Subcutaneous adipose tissue (tissue), 4 donors: ENCODE measurements around the gene ZNF212. TPM values are rescaled to one million over a fixed set of nuclear protein-coding genes. Genes with fewer than 3 reads are reported as not detected.

Experiments
- CTCF ChIP-seq: fragments of 450-650 bp; IDR thresholded peaks from one replicate; pipeline ENCODE4 v1.5.1; 2016; ENCODE audit warnings: low read depth, mild to moderate bottlenecking, control low read depth, antibody characterized with exemption, moderate library complexity
- small RNA-seq: library from RNA; depleted of rRNA; stranded (forward); fragments of <200 nt; gene quantifications from one replicate; pipeline ENCODE3, GENCODE V24; 2016
- total RNA-seq, 4 donors: library from RNA; depleted of rRNA; stranded (reverse); fragments of >200 nt; gene quantifications; one replicate each; pipeline ENCODE4 v1.1.0, GENCODE V29; 2016

Gene ZNF212
- total RNA-seq, 4 donors from 2014 or later: 2.0 to 5.5 (median 4.4) TPM

GRCh38 chr7:149300620-149301285, 61.3 kb downstream of the ZNF212 start:
- TF ChIP-seq CTCF: no peak

GRCh38 chr7:149302222-149302621, 62.8 kb downstream of the ZNF212 start:
- TF ChIP-seq CTCF: no peak

GRCh38 chr7:149302865-149303264, 63.4 kb downstream of the ZNF212 start:
- no peak for TF ChIP-seq CTCF

- no peak for TF ChIP-seq CTCF
Observed at GRCh38 chr7:149304006-149304405, 64.6 kb downstream of the ZNF212 start.

Small RNA genes within 50 kb of the gene (small RNA-seq; reads per million reads assigned to genes)
- not detected for gene AC004890.1

Other genes with a start within 250 kb of the ZNF212 start
- 10 to 100 TPM; 27.9 to 72.4 (median 56.3) TPM for gene PDIA4, start 211.1 kb upstream of the ZNF212 start, total RNA-seq
- gene ZNF786, start 148.9 kb upstream of the ZNF212 start, total RNA-seq: 1 to 10 TPM; 1.3 to 4.1 (median 3.1) TPM
- 1 to 10 TPM in 2 of 4 donors, under 1 TPM in 2; 0.82 to 2.9 (median 1.1) TPM for gene ZNF425, start 113.3 kb upstream of the ZNF212 start, total RNA-seq
- gene ZNF398, start 92.2 kb upstream of the ZNF212 start, total RNA-seq: 10 to 100 TPM in 3 of 4 donors, 1 to 10 TPM in 1; 9.5 to 15.8 (median 14.4) TPM
- gene ZNF282, start 44.1 kb upstream of the ZNF212 start, total RNA-seq: 10 to 100 TPM in 3 of 4 donors, 1 to 10 TPM in 1; 5.7 to 14.5 (median 13.1) TPM
- 10 to 100 TPM in 2 of 4 donors, 1 to 10 TPM in 2; 9.1 to 30.3 (median 11.9) TPM for gene ZNF783, start 22.5 kb downstream of the ZNF212 start, total RNA-seq
- gene ZNF777, start 221.4 kb downstream of the ZNF212 start, total RNA-seq: 1 to 10 TPM; 2.4 to 8.1 (median 4.3) TPM